NK-92 treated with Interleukin-12 subunit alpha and Interleukin-12 subunit beta, amount 100 ng/mL, for 24 hours (cell line): ENCODE data around the gene ZNF28.
"Not testable (repeated sequence)": the region's sequence is repeated elsewhere in the genome, so short reads cannot be mapped to it uniquely, and the experiment has no call there.

Experiments
- DNase-seq: peaks from one replicate; lab custom pipeline; 2025; lab: John Stamatoyannopoulos, UW

ZNF28 gene

DNA sequence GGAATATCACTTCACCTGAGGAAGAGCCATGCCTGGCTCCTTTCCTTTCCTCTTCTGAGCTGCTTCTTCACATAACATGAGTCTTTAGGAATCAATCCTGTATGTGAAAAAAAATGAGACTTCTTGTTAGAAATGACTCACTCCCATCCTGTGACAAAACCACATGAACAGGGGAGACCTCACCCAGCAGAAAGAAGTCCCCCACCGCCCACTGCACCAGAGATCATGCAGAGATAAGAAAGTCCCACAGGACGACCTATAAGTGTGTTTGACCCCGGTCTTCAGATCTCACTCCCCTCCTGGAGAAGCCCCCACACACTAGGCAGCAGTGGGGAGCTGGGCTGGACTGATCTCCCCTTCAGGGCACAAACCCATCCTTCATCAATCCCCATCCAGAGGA, 42.6 kb downstream of the ZNF28 start:
- DNase-seq = peak; percentile 24

- DNase-seq = not testable (repeated sequence)
These were observed 65.0 kb downstream of the ZNF28 start for GRCh38 chr19:52756447-52756846.

GRCh38 chr19:52749780-52750179, 71.7 kb downstream of the ZNF28 start:
- no peak for DNase-seq

GRCh38 chr19:52748336-52748950, 73.0 kb downstream of the ZNF28 start:
- DNase-seq = no peak
